GM21737 (cell line): ENCODE results near the gene CEP104.

ENCODE experiments used
- ATAC-seq: cut with Tn5 transposase; IDR thresholded peaks from one replicate; pipeline ENCODE4 v1.9.1; 2021; ENCODE audit warnings: mild to moderate bottlenecking, moderate library complexity; ENCODE audit not compliant: unreplicated experiment

CEP104 gene

DNA sequence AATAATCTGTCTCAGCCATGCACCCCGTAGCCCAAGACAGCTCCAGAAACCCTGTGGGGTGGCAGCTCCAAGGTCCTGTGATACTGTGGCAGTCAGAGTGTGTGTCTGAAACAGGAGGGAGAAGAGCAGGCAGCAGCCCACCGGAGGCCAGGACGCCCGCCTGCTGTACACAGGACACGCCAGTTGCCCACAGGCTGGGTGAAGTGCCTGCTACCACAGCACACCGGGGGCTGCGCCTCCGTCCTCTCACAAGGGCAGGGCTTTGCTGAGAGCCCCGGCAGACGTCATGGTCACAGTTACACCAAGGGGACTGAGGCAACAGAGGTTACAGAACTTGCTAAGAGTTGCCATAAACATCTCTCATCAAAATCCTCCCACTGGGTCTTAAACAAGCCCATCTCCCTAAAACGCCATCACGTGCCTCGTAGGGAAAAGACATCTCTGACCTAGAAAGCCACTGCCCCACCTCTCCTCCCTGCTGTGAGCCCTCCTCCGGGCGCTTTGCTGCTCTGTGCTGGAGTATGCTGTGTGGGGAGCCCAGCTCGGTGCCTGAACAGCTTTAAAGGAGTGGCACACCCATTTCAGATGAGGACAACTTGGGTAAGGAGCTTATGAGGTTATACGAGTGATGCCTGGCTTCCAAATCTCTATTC lies 37.7 kb upstream of the CEP104 start:
- ATAC-seq = no peak

DNA sequence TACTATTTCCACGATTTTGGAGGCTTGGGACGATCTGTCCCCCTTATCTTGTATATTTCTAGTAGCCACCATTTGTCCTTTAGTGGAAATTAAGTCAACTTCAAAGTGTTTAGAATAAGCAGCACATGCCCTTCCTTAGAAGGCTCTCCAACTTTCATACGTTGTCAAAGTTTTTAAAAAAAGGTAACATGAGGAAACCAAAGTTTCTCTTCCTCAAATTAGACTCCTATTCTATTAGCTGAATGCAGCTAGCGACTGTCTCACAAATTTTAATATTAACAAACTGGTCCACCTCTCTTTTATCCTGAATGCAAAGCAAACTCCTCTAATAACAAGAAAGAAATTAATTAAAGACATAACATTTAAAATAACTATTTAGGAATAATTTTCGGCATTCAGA lies 36.2 kb upstream of the CEP104 start:
- no peak for ATAC-seq

DNA sequence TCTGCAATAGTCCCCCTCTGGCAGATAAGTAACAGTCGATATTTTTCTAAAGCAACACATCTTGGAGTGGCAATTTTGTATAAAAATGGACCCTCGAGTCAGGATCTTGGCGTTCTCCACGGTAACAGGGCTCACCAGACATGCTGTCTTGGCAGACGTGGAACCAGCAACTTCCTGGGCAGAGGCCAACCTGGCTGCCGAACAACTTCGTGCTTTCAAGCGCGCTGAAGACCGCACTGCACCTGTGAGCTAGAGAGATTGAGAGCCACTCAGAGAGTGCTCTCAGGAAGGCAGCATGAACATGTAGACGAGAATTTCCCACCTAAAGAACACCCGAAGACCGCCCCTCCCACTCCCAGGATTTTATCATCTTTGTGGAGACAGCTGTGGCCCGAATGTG lies 35.7 kb upstream of the CEP104 start:
- ATAC-seq = no peak

DNA sequence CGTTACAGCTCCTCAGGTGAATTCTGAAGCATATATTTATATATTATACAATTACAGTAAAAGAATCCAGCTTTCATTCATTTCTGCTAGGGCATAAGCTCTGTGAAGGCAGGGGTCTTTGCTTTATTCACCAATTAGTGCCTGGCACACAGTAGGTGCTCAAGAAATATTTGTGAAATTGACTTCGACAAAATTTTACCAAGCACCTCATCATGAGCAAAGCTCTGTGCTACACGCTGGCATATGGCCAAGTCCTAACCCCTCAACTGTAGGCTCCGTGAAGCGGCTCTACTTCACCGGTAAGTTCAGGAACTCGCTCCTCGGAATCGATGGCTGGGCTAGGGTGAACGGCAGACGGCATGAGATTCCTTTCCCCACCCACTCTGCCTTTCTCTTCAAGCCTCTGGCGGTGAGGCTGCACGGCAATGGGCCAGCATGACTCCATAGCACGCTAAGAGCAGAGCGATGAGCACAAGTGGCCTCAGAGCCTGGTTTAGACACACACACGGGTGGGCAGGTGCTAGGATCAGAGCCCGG lies 34.4 kb upstream of the CEP104 start:
- ATAC-seq = no peak

DNA sequence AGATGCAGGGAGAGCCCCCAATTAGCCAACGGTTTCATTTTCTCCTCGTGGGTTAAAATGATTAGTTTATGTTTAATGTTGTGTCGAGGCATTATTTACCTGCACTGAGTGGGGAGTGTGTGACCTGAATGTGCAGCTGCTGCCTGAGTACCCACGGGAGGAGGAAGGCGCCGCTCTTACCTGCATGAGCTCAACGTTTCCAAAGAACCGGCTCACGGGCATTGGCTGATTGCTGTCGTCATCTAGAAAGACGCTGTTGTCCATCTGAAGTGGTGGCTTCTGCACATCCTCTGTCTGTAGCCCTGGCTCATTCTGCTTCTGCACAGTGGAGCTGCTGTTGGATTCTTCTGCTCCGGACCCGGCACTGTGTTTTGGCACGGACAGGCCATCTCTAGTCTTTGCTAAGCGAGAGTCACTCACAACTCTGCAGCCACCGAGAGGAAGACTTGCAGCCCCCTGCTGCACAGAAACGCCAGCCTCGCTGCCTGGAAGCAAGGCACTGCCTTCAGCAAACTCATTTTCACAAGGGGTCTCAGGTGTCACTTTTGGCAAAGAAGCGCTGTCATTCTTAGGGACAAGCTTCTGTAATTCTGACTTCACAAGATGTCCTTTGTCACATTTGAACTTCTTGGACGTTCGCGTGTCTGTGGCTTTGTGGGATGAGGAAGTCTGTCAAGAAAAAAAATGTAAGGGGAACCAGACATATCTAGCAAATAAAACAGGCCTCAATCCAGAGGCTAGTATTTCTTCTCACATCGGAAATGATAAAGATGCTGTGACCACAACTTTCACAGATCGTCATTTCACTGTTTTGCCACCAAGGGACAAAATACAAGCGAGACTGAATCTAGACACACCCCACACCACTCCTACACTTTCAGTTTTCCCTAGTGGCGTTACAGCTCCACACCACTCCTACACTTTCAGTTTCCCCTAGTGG lies 33.6 kb upstream of the CEP104 start:
- no peak for ATAC-seq

DNA sequence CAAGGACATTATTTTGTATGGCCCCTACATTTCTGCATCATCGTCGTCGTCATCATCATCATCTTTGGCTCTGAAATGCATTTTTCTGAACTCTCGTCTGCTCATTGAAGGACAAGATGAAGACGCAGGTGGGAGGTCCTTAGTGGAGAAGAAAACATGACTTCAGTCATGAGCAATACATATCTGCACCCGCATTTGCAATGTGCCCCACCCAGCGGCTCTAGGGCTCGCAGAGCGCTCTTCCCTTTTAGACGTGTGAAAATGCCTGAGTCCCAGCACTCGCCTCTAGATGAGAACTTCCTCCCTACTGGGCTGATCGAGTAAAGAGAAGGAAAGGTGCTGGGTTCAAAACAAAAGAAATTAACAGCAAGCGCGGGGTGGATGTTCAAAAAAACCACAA lies 32.9 kb upstream of the CEP104 start:
- no peak for ATAC-seq

- no peak for ATAC-seq
Measured at GRCh38 chr1:3888301-3888700, 31.3 kb upstream of the CEP104 start.

DNA sequence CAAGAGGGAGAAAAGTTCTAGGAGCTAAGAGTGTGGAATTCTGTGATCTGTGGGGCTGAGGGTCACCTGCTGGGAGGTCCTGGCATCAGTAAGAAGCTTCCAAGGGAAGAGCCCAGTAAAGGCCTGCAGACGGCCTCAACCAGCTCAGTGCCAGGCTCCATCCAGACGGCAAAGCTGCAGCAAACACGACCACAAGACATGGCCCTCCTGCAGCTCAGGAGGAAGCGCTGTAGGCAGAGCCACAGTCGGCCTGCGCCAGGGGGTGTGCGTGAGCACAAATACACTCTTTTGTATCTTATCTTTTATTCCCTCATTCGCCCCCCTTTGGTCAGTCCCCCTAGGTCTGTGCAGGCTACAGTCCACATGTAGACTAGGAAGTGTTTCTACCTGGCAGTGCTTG lies 29.7 kb upstream of the CEP104 start:
- ATAC-seq = no peak

GRCh38 chr1:3886106-3886670 lies 29.2 kb upstream of the CEP104 start:
- no peak for ATAC-seq

DNA sequence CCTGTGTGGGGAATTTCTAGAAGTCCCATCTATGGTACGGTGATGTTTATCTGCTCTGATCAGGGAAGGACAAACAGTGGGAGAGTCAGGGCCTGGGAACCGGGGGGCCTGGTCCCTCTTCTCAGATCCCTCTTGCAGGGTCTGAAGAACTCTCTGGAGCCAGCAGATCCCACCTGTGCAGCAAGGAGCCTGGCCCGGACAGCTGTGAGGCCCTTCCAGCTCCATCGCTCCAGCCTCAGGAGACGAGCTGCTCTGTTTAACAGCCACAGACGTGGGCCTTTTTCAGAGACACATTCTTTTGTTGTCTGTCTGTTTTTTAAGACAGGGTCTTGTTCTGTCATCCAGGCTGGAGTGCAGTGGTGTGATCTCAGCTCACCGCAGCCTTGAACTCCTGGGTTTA lies 28.6 kb upstream of the CEP104 start:
- no peak for ATAC-seq

- no peak for ATAC-seq
Measured at GRCh38 chr1:3884966-3885365, 28.0 kb upstream of the CEP104 start.

DNA sequence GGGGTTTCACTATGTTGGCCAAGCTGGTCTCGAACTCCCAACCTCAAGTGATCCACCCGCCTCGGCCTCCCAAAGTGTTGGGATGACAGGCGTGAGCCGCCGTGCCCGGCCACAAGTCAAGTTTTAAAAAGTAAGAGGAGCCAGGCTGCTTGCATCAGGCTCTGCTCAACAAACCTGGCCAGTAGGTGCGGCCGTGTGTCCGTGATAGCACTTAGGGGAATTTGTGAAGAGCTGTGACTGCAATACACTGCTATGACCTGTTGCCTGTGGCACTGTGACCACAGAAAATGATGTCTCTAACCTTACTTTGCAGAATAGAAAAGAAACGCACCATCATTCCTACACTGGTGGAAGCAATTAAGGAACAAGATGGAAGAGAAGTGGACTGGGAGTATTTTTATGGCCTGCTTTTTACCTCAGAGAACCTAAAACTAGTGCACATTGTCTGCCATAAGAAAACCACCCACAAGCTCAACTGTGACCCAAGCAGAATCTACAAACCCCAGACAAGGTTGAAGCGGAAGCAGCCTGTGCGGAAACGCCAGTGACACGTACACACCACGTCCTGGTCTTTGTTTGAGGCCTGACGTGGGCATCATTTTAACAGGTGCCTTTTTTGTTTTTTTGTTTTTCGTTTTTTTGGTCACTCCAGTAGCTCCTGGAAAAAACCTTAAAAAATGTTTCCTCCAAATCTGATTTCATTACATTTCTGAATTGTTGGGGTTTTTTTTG lies 26.3 kb upstream of the CEP104 start:
- ATAC-seq = no peak

DNA sequence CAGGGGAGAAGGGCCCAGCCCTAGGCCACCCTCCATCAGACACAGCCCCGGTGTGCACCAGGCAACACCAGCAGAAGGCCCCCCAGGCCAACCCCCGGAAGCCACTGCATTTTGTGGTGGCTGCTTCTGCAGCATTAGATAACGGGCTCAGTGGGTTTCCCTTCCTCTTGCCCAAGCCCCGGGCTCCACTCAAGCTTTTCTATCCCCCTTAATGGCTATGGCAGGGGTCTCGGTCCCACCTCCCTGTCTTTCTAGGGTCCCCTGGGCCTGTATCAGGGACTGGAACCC lies 24.1 kb upstream of the CEP104 start:
- ATAC-seq = no peak

- no peak for ATAC-seq
Measured at GRCh38 chr1:3880429-3881192, 23.6 kb upstream of the CEP104 start.

DNA sequence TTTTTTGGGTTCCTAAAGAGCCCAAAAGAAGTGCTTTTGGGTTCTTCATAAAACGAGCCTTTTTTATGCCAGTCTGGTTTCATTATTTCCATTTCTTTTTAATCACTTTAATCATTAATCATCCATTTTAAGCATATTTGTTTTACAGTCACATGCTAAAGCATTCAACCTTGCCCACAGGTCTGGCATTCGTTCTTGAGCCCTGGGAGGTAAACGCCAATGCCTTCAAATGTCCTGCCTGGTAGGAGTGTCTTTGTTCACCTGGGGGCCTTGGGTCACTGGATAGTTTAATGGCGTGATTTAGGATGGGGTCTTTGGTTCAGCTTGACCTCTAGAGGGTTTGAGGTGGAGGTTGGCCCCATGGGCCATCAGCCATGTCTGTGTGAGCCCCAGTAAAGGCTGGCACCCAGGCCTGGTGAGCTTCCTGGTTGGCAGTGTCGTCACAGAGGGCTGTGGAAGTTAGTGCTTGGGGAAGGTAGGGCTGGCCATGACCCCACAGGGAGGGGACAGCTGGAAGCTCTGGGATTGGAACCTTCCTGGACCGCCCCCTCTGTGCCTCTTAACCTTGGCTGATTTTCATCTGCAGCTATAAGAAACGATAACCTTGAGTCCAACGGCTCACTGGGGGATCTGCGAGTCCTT lies 22.9 kb upstream of the CEP104 start:
- ATAC-seq = no peak

DNA sequence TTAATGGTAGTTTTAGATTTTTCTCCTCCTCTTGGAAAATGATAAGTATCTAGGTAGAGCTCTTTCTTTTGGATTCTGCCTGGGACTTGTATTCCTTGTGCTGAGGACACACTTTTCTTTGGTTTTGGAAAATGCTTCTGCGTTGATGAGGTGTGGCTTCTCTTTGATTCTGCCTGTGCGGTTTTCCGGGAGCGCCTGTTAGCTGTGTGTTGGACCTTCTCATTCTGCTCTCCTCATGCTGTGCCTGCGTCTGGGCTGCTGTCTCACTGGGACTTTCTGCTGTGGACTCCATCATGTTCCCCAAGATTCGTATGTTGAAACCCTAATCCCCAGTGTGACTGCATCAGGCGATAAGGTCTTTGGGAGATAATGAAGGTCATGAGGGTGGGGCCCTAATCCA lies 22.1 kb upstream of the CEP104 start:
- ATAC-seq = no peak

DNA sequence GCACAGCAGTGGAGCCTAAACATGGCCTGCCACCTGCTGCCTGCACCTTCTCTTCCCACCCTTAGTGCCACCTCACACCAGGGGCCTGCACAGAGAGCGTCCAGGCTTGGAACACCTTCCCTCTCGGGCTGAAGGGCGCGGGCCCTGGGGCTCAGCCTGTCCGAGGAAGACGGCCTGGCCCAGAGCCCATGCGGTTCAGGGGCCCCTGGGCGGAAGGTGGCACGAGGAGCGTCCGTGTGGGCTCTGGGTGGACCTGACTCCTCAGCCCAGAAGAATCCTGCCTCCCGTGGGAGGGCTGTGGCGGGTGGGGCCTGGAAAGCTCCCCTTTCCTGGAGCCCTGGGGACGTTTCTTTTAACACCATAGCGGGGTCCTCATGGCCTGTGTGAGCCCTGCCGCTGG lies 19.7 kb upstream of the CEP104 start:
- ATAC-seq = no peak

DNA sequence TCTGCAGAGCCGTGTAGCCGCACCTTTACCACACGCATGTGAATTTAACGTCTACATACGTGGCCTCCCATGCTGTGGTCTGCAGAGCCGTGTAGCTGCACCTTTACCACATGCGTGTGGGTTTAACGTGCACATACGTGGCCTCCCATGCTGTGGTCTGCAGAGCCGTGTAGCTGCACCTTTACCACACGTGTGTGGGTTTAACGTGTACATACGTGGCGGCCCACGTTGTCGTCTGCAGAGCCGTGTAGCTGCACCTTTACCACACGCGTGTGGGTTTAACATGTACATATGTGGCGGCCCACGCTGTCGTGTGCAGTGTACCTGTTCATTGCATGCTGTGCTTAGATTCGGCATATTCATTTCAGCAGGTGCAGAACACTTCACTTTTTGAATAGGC lies 17.7 kb upstream of the CEP104 start:
- ATAC-seq = no peak

DNA sequence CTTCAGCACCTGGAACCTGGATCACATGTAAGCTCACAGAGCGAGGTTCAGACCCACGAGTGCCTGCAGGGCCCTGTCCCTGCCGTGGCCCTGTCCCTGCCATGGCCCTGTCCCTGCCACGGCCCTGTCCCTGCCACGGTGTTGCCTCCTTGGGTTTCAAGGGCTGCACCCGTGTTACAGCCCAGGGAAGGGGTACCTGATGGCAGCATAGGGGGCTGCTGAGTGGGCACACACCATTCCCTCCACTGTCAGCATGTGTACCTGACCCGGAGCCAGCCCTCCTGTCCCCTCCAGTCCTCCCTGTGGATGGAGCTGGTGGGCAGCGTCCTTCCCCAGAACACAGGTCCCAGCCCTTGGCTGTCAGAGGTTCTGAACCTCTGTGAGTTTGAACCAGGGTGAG lies 15.5 kb upstream of the CEP104 start:
- ATAC-seq = no peak

GRCh38 chr1:3871451-3871805 lies 14.4 kb upstream of the CEP104 start:
- ATAC-seq = no peak
